HEK293T (cell line): ENCODE data around the gene PHOSPHO1.

ENCODE experiments used
- CTCF ChIA-PET: fragments of 350-600 bp; formaldehyde crosslinking; extraction: SDS; loops from one replicate; lab custom pipeline; 2021; ENCODE audit warnings: antibody characterized with exemption, inconsistent platforms; lab: Yijun Ruan, JAX
- POLR2A ChIA-PET: fragments of 350-600 bp; formaldehyde crosslinking; extraction: SDS; loops from one replicate; lab custom pipeline; 2020; ENCODE audit warnings: antibody characterized with exemption, inconsistent platforms; lab: Yijun Ruan, JAX
- DNase-seq: peaks from one replicate; pipeline ENCODE4 v3.0.0; 2012; ENCODE audit warnings: mixed read lengths; ENCODE audit errors: extremely low spot score
- ARNT ChIP-seq: fragments of 450-650 bp; IDR thresholded peaks from 2 replicates; pipeline ENCODE4 v1.6.1; 2017; ENCODE audit warnings: mild to moderate bottlenecking
- BHLHE40 ChIP-seq: fragments of 450-650 bp; IDR thresholded peaks from 2 replicates; pipeline ENCODE4 v1.6.1; 2016; ENCODE audit warnings: mild to moderate bottlenecking, moderate library complexity, borderline replicate concordance
- CTBP1 ChIP-seq: fragments of 450-650 bp; IDR thresholded peaks from 2 replicates; pipeline ENCODE4 v1.6.1; 2016; ENCODE audit warnings: borderline replicate concordance
- ELF4 ChIP-seq: fragments of 450-650 bp; IDR thresholded peaks from 2 replicates; pipeline ENCODE4 v1.6.1; 2017; ENCODE audit warnings: antibody characterized with exemption
- FOXA1 ChIP-seq: fragments of 450-650 bp; IDR thresholded peaks from 2 replicates; pipeline ENCODE4 v1.6.1; 2016; ENCODE audit warnings: mild to moderate bottlenecking
- FOXK2 ChIP-seq: fragments of 450-650 bp; IDR thresholded peaks from 2 replicates; pipeline ENCODE4 v1.6.1; 2016; ENCODE audit warnings: mild to moderate bottlenecking
- FOXM1 ChIP-seq: fragments of 450-650 bp; IDR thresholded peaks from 2 replicates; pipeline ENCODE4 v1.6.1; 2017; ENCODE audit warnings: mild to moderate bottlenecking, borderline replicate concordance
- HDGF ChIP-seq: fragments of 450-650 bp; IDR thresholded peaks from 2 replicates; pipeline ENCODE4 v1.6.1; 2017; ENCODE audit warnings: antibody characterized with exemption, borderline replicate concordance
- L3MBTL2 ChIP-seq: fragments of 450-650 bp; conservative IDR thresholded peaks from 2 replicates; pipeline ENCODE4 v1.6.1; 2016; ENCODE audit warnings: mild to moderate bottlenecking
- LEF1 ChIP-seq: fragments of 450-650 bp; IDR thresholded peaks from 2 replicates; pipeline ENCODE4 v1.6.1; 2017; ENCODE audit warnings: mild to moderate bottlenecking, borderline replicate concordance
- NFRKB ChIP-seq: fragments of 450-650 bp; IDR thresholded peaks from 2 replicates; pipeline ENCODE4 v1.6.1; 2016; ENCODE audit warnings: mild to moderate bottlenecking, moderate library complexity
- SP1 ChIP-seq: fragments of 450-650 bp; IDR thresholded peaks from 2 replicates; pipeline ENCODE4 v1.6.1; 2017
- SUZ12 ChIP-seq: fragments of 450-650 bp; IDR thresholded peaks from 2 replicates; pipeline ENCODE4 v1.6.1; 2016; ENCODE audit warnings: mild to moderate bottlenecking
- TARDBP ChIP-seq: fragments of 450-650 bp; IDR thresholded peaks from 2 replicates; pipeline ENCODE4 v1.6.1; 2016
- ZNF384 ChIP-seq: fragments of 450-650 bp; IDR thresholded peaks from 2 replicates; pipeline ENCODE4 v1.6.1; 2016
- TF ChIP-seq, protein P1 (sequence below): fragments of 450-650 bp; IDR thresholded peaks from 2 replicates; pipeline ENCODE4 v1.6.1; 2016

Gene PHOSPHO1

DNA sequence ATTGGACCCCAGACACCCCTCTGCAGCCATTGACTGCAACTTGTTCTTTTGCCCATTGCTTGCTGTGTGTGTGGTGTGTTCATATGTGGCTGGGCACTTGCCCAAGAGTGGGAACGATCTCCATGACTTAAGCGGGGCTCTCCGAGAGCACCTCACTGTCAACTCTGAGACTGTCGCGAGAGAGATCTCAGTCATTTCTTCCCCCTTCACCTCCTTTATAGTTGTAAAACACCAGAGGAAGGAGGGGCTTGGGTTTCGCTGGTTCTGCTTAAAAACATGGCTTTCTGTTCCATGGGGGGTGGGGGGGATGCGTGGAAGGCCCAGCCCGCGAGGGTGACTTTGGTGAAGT, 7.4 kb downstream of the PHOSPHO1 start:
- POLR2A ChIA-PET, result interaction anchor here (1.1 kb wide), 1 partner anchor 31 kb away, joined by 5 read pairs; no protein-coding TSS in a partner anchor
- TF ChIP-seq FOXM1, result no peak
- TF ChIP-seq ZNF384, result no peak
- TF ChIP-seq TARDBP, result no peak
- TF ChIP-seq CTBP1, result no peak
- TF ChIP-seq BHLHE40, result no peak
- TF ChIP-seq FOXA1, result no peak
- no peak for TF ChIP-seq LEF1
- TF ChIP-seq, protein P1, sequence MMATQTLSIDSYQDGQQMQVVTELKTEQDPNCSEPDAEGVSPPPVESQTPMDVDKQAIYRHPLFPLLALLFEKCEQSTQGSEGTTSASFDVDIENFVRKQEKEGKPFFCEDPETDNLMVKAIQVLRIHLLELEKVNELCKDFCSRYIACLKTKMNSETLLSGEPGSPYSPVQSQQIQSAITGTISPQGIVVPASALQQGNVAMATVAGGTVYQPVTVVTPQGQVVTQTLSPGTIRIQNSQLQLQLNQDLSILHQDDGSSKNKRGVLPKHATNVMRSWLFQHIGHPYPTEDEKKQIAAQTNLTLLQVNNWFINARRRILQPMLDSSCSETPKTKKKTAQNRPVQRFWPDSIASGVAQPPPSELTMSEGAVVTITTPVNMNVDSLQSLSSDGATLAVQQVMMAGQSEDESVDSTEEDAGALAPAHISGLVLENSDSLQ, result no peak
- TF ChIP-seq ARNT, result no peak
- TF ChIP-seq L3MBTL2, result no peak
- TF ChIP-seq SUZ12, result no peak
- no peak for TF ChIP-seq HDGF
- TF ChIP-seq SP1, result no peak
- TF ChIP-seq FOXK2, result no peak
- TF ChIP-seq ELF4, result no peak
- no peak for TF ChIP-seq NFRKB
- DNase-seq, result no peak
- CTCF ChIA-PET, result interaction anchor here (1.3 kb wide), 1 partner anchor 68 kb away, joined by 5 read pairs; no protein-coding TSS in a partner anchor

DNA sequence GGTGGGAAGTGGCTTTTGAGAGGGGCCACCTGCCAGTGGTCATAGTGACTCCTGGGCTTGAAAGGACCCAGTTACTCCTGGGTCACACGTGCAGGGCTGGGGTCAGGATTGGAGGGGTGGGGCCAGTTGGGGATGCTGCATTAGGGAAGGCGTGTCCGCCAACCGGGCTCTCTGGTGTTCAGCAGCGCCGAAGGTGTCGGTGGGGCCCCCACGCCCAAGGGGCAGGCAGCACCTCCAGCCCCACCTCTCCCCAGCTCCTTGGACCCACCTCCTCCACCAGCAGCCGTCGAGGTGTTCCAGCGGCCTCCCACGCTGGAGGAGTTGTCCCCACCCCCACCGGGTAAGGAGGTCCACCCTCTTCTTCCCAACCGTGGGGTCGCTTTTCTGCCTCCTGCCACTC, 10.6 kb downstream of the PHOSPHO1 start:
- TF ChIP-seq FOXA1, result no peak
- ChIA-PET CTCF (no interaction called here), POLR2A (no interaction called here)
- no peak for DNase-seq

DNA sequence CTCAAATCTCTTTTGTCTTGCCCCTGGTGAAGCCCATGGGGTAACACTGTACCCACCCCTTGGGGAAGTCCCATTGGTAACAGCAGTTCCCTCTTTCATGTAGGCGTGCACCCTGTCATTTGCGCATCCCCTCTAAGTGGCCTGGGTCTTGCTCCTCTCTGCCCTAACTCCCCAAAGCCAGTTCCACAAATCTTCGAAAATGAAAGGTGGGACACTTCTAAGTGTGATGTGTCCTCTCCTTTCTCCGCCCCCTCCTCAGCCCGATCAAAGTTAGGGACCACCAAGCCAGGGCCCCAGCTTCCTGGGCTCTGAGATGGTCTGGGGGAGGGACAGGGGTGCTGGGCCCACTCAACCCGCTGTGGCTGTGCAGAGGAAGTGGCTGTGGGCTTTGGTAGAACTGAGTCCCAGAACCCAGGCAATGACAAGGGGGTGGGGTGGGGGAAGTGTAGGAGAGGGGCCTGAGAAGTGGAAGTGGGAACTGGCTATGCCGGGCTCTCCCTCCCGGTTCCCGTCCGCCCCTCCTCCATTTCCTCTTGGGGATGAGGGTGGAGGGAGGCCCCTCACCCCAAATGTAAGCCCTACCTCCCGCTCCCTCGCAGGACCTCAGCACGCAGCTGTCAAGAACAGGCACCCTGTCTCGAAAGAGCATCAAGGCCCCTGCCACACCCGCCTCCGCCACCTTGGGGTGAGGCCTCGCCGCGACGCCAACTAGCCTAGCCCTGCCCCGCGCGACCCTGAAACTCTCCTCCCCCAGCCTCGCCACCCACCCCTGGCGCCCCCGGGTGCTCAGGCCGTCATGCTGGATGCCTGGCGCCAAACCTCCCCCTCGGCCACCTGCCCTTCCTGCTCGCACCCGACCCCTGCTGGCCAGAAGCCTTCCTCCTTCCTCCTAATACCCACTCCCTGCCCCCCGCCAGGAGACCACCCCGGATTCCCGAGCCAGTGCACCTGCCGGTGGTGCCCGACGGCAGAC, 11.4 kb downstream of the PHOSPHO1 start:
- ChIA-PET CTCF (no interaction called here), POLR2A (interaction anchor here (0.8 kb wide), 1 partner anchor 25 kb away, joined by 3 read pairs; no protein-coding TSS in a partner anchor)
- no peak for TF ChIP-seq FOXA1
- TF ChIP-seq ELF4, result no peak
- TF ChIP-seq ARNT, result no peak
- no peak for TF ChIP-seq SUZ12
- TF ChIP-seq, protein P1, result no peak
- TF ChIP-seq ZNF384, result no peak
- no peak for TF ChIP-seq FOXM1
- TF ChIP-seq L3MBTL2, result no peak
- no peak for TF ChIP-seq TARDBP
- no peak for TF ChIP-seq NFRKB
- TF ChIP-seq CTBP1, result no peak
- no peak for TF ChIP-seq LEF1
- no peak for TF ChIP-seq SP1
- TF ChIP-seq BHLHE40, result no peak
- no peak for TF ChIP-seq HDGF
- no peak for TF ChIP-seq FOXK2
- no peak for DNase-seq

DNA sequence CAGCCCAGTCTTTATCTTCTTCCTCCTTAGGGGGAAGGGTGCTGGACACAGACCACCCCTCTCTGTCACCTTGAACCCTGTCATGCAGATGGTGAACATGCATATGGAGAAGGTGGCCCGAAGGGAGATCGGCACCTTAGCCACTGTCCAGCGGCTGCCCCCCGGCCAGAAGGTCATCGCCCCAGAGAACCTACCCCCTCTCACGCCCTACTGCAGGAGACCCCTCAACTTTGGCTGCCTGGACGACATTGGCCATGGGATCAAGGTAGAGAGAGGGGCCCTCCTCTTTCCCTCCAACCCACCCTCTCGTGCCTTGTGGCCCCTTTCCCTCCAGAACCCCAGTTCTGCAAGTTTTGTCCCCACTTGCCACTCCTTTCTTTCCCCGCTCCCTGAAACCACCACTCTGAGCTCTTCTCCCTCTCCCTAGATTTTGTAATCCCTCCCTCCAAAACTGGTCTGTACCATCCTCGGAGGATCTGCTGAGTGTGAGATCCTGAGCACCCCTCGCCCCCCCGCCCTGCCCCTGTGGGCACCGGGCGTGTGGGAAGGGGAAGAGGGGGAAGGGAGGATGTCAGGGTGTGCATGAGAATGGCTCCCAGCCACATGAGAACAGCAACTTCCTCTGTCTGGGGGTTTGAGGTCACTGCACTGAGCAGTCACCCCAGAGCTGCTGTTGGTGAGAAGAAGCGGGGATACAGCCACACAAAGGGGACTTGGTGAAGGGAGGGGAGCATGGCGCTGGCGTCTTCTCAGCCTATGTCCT, 12.8 kb downstream of the PHOSPHO1 start:
- DNase-seq, result no peak
- POLR2A ChIA-PET, result interaction anchor here (0.6 to 0.8 kb wide), 2 partner anchors 24 to 42 kb away, joined by 3 read pairs; no protein-coding TSS in a partner anchor
- CTCF ChIA-PET, result no interaction called here
- TF ChIP-seq FOXA1 (no peak), BHLHE40 (no peak), SP1 (no peak), LEF1 (no peak), ELF4 (no peak), CTBP1 (no peak), SUZ12 (no peak), FOXK2 (no peak), ARNT (no peak), HDGF (no peak), FOXM1 (no peak), TARDBP (no peak), L3MBTL2 (no peak), ZNF384 (no peak), NFRKB (no peak)
- TF ChIP-seq, protein P1, result no peak

DNA sequence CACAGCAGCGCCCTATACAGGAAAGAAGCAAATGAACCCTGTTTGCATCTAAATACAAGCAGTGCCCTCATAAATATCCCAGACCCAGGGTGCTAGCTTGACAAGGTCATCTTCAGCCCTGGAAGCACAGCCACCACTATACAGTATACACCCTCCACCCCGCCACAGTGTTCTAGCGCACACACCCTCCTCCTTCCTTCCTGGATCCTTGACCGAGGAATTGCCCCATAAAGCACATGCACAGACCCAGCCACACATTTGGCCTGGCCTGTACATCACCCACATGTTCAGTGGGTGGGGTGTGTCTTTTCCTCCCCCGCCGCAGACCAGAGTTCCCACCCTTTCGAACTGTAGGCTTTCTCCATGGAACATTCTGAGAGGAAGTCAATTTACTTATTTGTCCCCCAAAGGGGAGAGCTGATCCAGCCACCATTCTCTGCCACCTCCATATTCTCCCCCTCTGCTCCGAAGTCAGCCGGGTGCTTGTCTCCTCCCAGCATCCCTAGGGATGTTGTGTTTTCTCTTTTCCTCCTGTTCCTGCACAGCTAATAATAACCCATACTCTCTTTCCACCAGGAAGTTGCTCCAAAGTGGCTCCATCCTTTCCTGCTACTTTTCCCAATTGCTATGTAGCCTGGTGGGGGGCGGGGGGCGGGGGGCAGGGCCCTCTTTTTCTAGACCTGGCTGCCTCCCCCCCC, 13.5 kb downstream of the PHOSPHO1 start:
- no peak for DNase-seq
- ChIA-PET CTCF (no interaction called here), POLR2A (interaction anchor here (0.6 kb wide), 1 partner anchor 43 kb away, joined by 3 read pairs; no protein-coding TSS in a partner anchor)
- TF ChIP-seq SP1 (no peak), ZNF384 (no peak), LEF1 (no peak), FOXM1 (no peak), TARDBP (no peak), ELF4 (no peak), ARNT (no peak), HDGF (no peak), NFRKB (no peak), CTBP1 (no peak), SUZ12 (no peak), L3MBTL2 (no peak), FOXA1 (no peak), FOXK2 (no peak), BHLHE40 (no peak)
- TF ChIP-seq, protein P1, result no peak
